DLD1 (cell line): ENCODE data around the gene PCDH9.

ENCODE experiments used
- in situ Hi-C: cut with HindIII; loops from 2 replicates; pipeline ENCODE4 v1.10.0; 2017; ENCODE audit warnings: low sequenced_read_pairs

The PCDH9 gene

GRCh38 chr13:66506979-66507378, 723.2 kb downstream of the PCDH9 start:
- in situ Hi-C loops = no loop called here

GRCh38 chr13:66506051-66506777, 723.9 kb downstream of the PCDH9 start:
- in situ Hi-C loops = no loop called here

GRCh38 chr13:66503890-66504289, 726.2 kb downstream of the PCDH9 start:
- in situ Hi-C loops = no loop called here

GRCh38 chr13:66501181-66501580, 729.0 kb downstream of the PCDH9 start:
- in situ Hi-C loops = no loop called here

- in situ Hi-C loops = no loop called here
Measured at GRCh38 chr13:66492479-66492878, 737.7 kb downstream of the PCDH9 start.

- in situ Hi-C loops = no loop called here
Measured at GRCh38 chr13:66491251-66491650, 738.9 kb downstream of the PCDH9 start.

- in situ Hi-C loops = no loop called here
Measured at GRCh38 chr13:66489586-66489985, 740.5 kb downstream of the PCDH9 start.

GRCh38 chr13:66489172-66489571, 741.0 kb downstream of the PCDH9 start:
- in situ Hi-C loops = no loop called here

GRCh38 chr13:66483712-66484111, 746.4 kb downstream of the PCDH9 start:
- in situ Hi-C loops = no loop called here

GRCh38 chr13:66482836-66483235, 747.3 kb downstream of the PCDH9 start:
- in situ Hi-C loops = no loop called here

- in situ Hi-C loops = no loop called here
Measured at GRCh38 chr13:66477816-66478215, 752.3 kb downstream of the PCDH9 start.

GRCh38 chr13:66475061-66475460, 755.1 kb downstream of the PCDH9 start:
- in situ Hi-C loops = no loop called here

- in situ Hi-C loops = no loop called here
Measured at GRCh38 chr13:66469745-66470144, 760.4 kb downstream of the PCDH9 start.

- in situ Hi-C loops = no loop called here
Measured at GRCh38 chr13:66468656-66469055, 761.5 kb downstream of the PCDH9 start.

GRCh38 chr13:66462187-66462586, 767.9 kb downstream of the PCDH9 start:
- in situ Hi-C loops = no loop called here

GRCh38 chr13:66461021-66461420, 769.1 kb downstream of the PCDH9 start:
- in situ Hi-C loops = no loop called here

- in situ Hi-C loops = no loop called here
Measured at GRCh38 chr13:66459634-66460033, 770.5 kb downstream of the PCDH9 start.

GRCh38 chr13:66459143-66459542, 771.0 kb downstream of the PCDH9 start:
- in situ Hi-C loops = no loop called here

GRCh38 chr13:66446413-66446812, 783.7 kb downstream of the PCDH9 start:
- in situ Hi-C loops = no loop called here

- in situ Hi-C loops = no loop called here
Measured at GRCh38 chr13:66443926-66444325, 786.2 kb downstream of the PCDH9 start.

GRCh38 chr13:66440938-66441337, 789.2 kb downstream of the PCDH9 start:
- in situ Hi-C loops = no loop called here

- in situ Hi-C loops = no loop called here
Measured at GRCh38 chr13:66430728-66431127, 799.4 kb downstream of the PCDH9 start.

GRCh38 chr13:66430269-66430668, 799.9 kb downstream of the PCDH9 start:
- in situ Hi-C loops = no loop called here
